GM21717 (cell line): ENCODE data around the gene FXN.
A peak's percentile ranks its signal among the peaks of the same experiment; 100 is the strongest.
"Not testable (repeated sequence)": the region's sequence is repeated elsewhere in the genome, so short reads cannot be mapped to it uniquely, and the experiment has no call there.

Experiments
- ATAC-seq: cut with Tn5 transposase; IDR thresholded peaks from one replicate; pipeline ENCODE4 v1.9.1; 2021; ENCODE audit warnings: mild to moderate bottlenecking, moderate library complexity; ENCODE audit not compliant: unreplicated experiment

Gene FXN

GRCh38 chr9:69023650-69024049 lies 11.9 kb upstream of the FXN start:
- ATAC-seq = no peak

- ATAC-seq = peak; percentile 83
Measured at GRCh38 chr9:69027355-69028097, 8.0 kb upstream of the FXN start.

GRCh38 chr9:69028754-69029153 lies 6.8 kb upstream of the FXN start:
- ATAC-seq = no peak

GRCh38 chr9:69029535-69029934 lies 6.0 kb upstream of the FXN start:
- no peak for ATAC-seq

- ATAC-seq = no peak
Measured at GRCh38 chr9:69030851-69031645, 4.5 kb upstream of the FXN start.

- no peak for ATAC-seq
Measured at GRCh38 chr9:69034071-69034470, 1.5 kb upstream of the FXN start.

- ATAC-seq = peak; percentile 41
Measured at GRCh38 chr9:69036309-69036708, 757 bp downstream of the FXN start.

- ATAC-seq = no peak
Measured at GRCh38 chr9:69036799-69037198, 1.2 kb downstream of the FXN start.

GRCh38 chr9:69040646-69041045 lies 5.1 kb downstream of the FXN start:
- ATAC-seq = no peak

GRCh38 chr9:69044240-69045219 lies 9.0 kb downstream of the FXN start:
- no peak for ATAC-seq

- no peak for ATAC-seq
Measured at GRCh38 chr9:69045821-69046220, 10.3 kb downstream of the FXN start.

- ATAC-seq = no peak
Measured at GRCh38 chr9:69046723-69047122, 11.2 kb downstream of the FXN start.

GRCh38 chr9:69047371-69047770 lies 11.8 kb downstream of the FXN start:
- no peak for ATAC-seq

- ATAC-seq = no peak
Measured at GRCh38 chr9:69049094-69049493, 13.5 kb downstream of the FXN start.

GRCh38 chr9:69050936-69051335 lies 15.4 kb downstream of the FXN start:
- not testable (repeated sequence) for ATAC-seq

- no peak for ATAC-seq
Measured at GRCh38 chr9:69054989-69055388, 19.4 kb downstream of the FXN start.

- no peak for ATAC-seq
Measured at GRCh38 chr9:69056191-69056815, 20.8 kb downstream of the FXN start.

GRCh38 chr9:69058101-69058500 lies 22.5 kb downstream of the FXN start:
- no peak for ATAC-seq

- ATAC-seq = no peak
Measured at GRCh38 chr9:69060766-69061165, 25.2 kb downstream of the FXN start.

- no peak for ATAC-seq
Measured at GRCh38 chr9:69062195-69062594, 26.6 kb downstream of the FXN start.

- no peak for ATAC-seq
Measured at GRCh38 chr9:69063839-69064238, 28.3 kb downstream of the FXN start.
